Dermis microvascular lymphatic vessel endothelial cell (primary cell): ENCODE measurements around the gene RPL39L. TPM values are rescaled to one million over a fixed set of nuclear protein-coding genes. Genes with fewer than 3 reads are reported as not detected.
"Not testable (repeated sequence)": the region's sequence is repeated elsewhere in the genome, so short reads cannot be mapped to it uniquely, and the experiment has no call there.

Experiments
- DNase-seq, 2 donors: peaks; one replicate each; pipeline versions ENCODE4 v3.0.0 to v3.0.0-alpha.2; 2010; ENCODE audit warnings: low read depth in 2 of 2
- total RNA-seq: library from RNA; depleted of rRNA; stranded (reverse); fragments of >200 nt; gene quantifications from 2 replicates; pipeline ENCODE4 v1.2.1, GENCODE V29; 2014

The RPL39L gene
- 17.7 and 24.9 TPM in 2 replicates for total RNA-seq

GRCh38 chr3:187139126-187139894 lies at the start of gene RPL39L:
Gene RPL39L, minus strand, starts transcription at chr3:187139496. Its CDS starts 18,196 bp downstream, at chr3:187121300.
- peak; percentile 58 to 79 for DNase-seq

- no peak for DNase-seq
Measured at GRCh38 chr3:187188931-187189330, 49.6 kb upstream of the RPL39L start.

- DNase-seq = peak in 1 of 2 donors; percentile 16
Measured at GRCh38 chr3:187186801-187187421, 47.6 kb upstream of the RPL39L start.

- no peak for DNase-seq
Measured at GRCh38 chr3:187186375-187186774, 47.1 kb upstream of the RPL39L start.

GRCh38 chr3:187185759-187186158 lies 46.5 kb upstream of the RPL39L start:
- DNase-seq = no peak

GRCh38 chr3:187183903-187184302 lies 44.6 kb upstream of the RPL39L start:
- DNase-seq = no peak

- peak in 1 of 2 donors; percentile 12 for DNase-seq
Measured at GRCh38 chr3:187183210-187183862, 44.0 kb upstream of the RPL39L start.

- DNase-seq = no peak
Measured at GRCh38 chr3:187181454-187182170, 42.3 kb upstream of the RPL39L start.

- no peak for DNase-seq
Measured at GRCh38 chr3:187172929-187173328, 33.6 kb upstream of the RPL39L start.

- DNase-seq = not testable (repeated sequence)
Measured at GRCh38 chr3:187170911-187171310, 31.6 kb upstream of the RPL39L start.

- DNase-seq = no peak
Measured at GRCh38 chr3:187169231-187169960, 30.1 kb upstream of the RPL39L start.

GRCh38 chr3:187167777-187168176 lies 28.5 kb upstream of the RPL39L start:
- DNase-seq = no peak

- no peak for DNase-seq
Measured at GRCh38 chr3:187166750-187167149, 27.5 kb upstream of the RPL39L start.

GRCh38 chr3:187165144-187165543 lies 25.8 kb upstream of the RPL39L start:
- DNase-seq = peak; percentile 53 to 74

- no peak for DNase-seq
Measured at GRCh38 chr3:187162265-187162953, 23.1 kb upstream of the RPL39L start.

- DNase-seq = no peak
Measured at GRCh38 chr3:187161556-187161955, 22.3 kb upstream of the RPL39L start.

GRCh38 chr3:187150599-187150998 lies 11.3 kb upstream of the RPL39L start:
- DNase-seq = peak in 1 of 2 donors; percentile 27

- no peak for DNase-seq
Measured at GRCh38 chr3:187150186-187150585, 10.9 kb upstream of the RPL39L start.

- DNase-seq = no peak
Measured at GRCh38 chr3:187146389-187146788, 7.1 kb upstream of the RPL39L start.

- no peak for DNase-seq
Measured at GRCh38 chr3:187145149-187145895, 6.0 kb upstream of the RPL39L start.
